Spleen (tissue), 11 donors: Measurements from ENCODE around the gene APBA3. TPM values are rescaled to one million over a fixed set of nuclear protein-coding genes. Genes with fewer than 3 reads are reported as not detected.

Experiments
- DNase-seq: peaks from one replicate; pipeline ENCODE4 v3.0.0-alpha.2; 2020
- H3K27ac ChIP-seq, 8 donors: fragments of 200-600 bp; sonication (generic) in 7 of 8; 1 replicate in 4 of 8; 2 replicates in 4 of 8; pipeline versions ENCODE4 v1.5.0 to v1.8.0; 2016 to 2021; ENCODE audit warnings: inconsistent platforms in 4 of 8, mild to moderate bottlenecking in 4 of 8, moderate library complexity in 1 of 8
- H3K27me3 ChIP-seq, 7 donors: fragments of 200-600 bp; sonication (generic) in 6 of 7; replicated peaks in 1 of 7; 1 replicate in 4 of 7; 2 replicates in 3 of 7; pipeline versions ENCODE4 v1.5.0 to v1.8.0; 2016 to 2021; ENCODE audit warnings: inconsistent platforms in 3 of 7, mild to moderate bottlenecking in 1 of 7
- H3K36me3 ChIP-seq, 6 donors: fragments of 200-600 bp; sonication (generic) in 5 of 6; 1 replicate in 4 of 6; 2 replicates in 2 of 6; pipeline versions ENCODE4 v1.5.0 to v1.8.0; 2016 to 2021; ENCODE audit warnings: inconsistent platforms in 2 of 6
- H3K4me1 ChIP-seq, 6 donors: fragments of 200-600 bp; sonication (generic) in 5 of 6; 1 replicate in 3 of 6; 2 replicates in 3 of 6; pipeline versions ENCODE4 v1.5.0 to v1.8.0; 2016 to 2021; ENCODE audit warnings: inconsistent platforms in 3 of 6
- H3K4me3 ChIP-seq, 8 donors: fragments of 200-600 bp; sonication (generic) in 7 of 8; 1 replicate in 4 of 8; 2 replicates in 4 of 8; pipeline versions ENCODE4 v1.5.0 to v1.8.0; 2016 to 2021; ENCODE audit warnings: inconsistent platforms in 4 of 8, mild to moderate bottlenecking in 4 of 8, moderate library complexity in 2 of 8
- H3K9me3 ChIP-seq, 8 donors: fragments of 200-600 bp; sonication (generic) in 7 of 8; 1 replicate in 4 of 8; 2 replicates in 4 of 8; pipeline versions ENCODE4 v1.5.0 to v1.8.0; 2016 to 2021; ENCODE audit warnings: inconsistent platforms in 4 of 8
- CTCF ChIP-seq, 11 experiments: fragments of 200-600 bp in 7 of 11; fragments of 450-650 bp in 4 of 11; sonication (generic) in 4 of 11; IDR thresholded peaks in 8 of 11; conservative IDR thresholded peaks in 3 of 11; 1 replicate in 7 of 11; 2 replicates in 4 of 11; pipeline versions ENCODE4 v1.4.0 to v1.8.0; 2016 to 2021; ENCODE audit warnings: antibody characterized with exemption in 11 of 11, inconsistent platforms in 4 of 11, mild to moderate bottlenecking in 1 of 11
- POLR2A ChIP-seq, 3 donors: fragments of 450-650 bp; IDR thresholded peaks; one replicate each; pipeline ENCODE4 v1.5.1; 2017; ENCODE audit warnings: antibody characterized with exemption in 3 of 3, mild to moderate bottlenecking in 1 of 3
- POLR2AphosphoS5 ChIP-seq, 3 donors: sonication (generic); formaldehyde crosslinking; IDR thresholded peaks; one replicate each; pipeline ENCODE4 v1.5.1; 2017; ENCODE audit warnings: antibody characterized with exemption in 3 of 3
- WGBS, 5 donors: extraction: QIAGEN DNeasy Blood & Tissue Kit in 3 of 5; methylation state at CpG; one replicate each; pipeline versions ENCODE4 v1.1.5 to v1.1.7; 2013 to 2018; 5-methylcytosine and 5-hydroxymethylcytosine counted together
- intact Hi-C: fragments of 100-400 bp; cut with DNase I; formaldehyde crosslinking; loops from one replicate; pipeline ENCODE4 v1.15.0; 2023; ENCODE audit warnings: low total_unique reads
- polyA plus RNA-seq, 3 donors: library from polyadenylated mRNA; stranded (reverse); fragments of 200-250 nt; gene quantifications; one replicate each; pipeline ENCODE4 v1.2.1, GENCODE V29; 2013
- total RNA-seq, 7 donors: library from RNA; depleted of rRNA in 3 of 7; stranded (reverse); fragments of >200 nt in 3 of 7; fragmentation: NEBNext Ultra II Directional in 4 of 7; extraction: Animal tissue kit (Norgen Biotek cat#: 25700) in 4 of 7; gene quantifications; one replicate each; pipeline versions ENCODE4 v1.1.0 to v1.2.1, GENCODE V29; 2016 to 2021
- donor health status: healthy with polysubstance abuse.
- donor health status: DM: no; HTN: no; CAD: no; lungs with moderate emphysema.
- donor health status: DM: no; HTN: no; CAD: no.
- donor health status: Bipolar disorder and iron deficiency.
- donor health status: healthy.
- donor health status: DM: no; HTN: no; CAD: no.
- donor health status: DM: yes; HTN: yes; CAD: no.

The APBA3 gene
- total and polyA plus RNA-seq, 10 donors: 17.1 to 37.1 (median 31.9) TPM

GRCh38 chr19:3730457-3730958, 31.0 kb downstream of the APBA3 start:
- no peak for DNase-seq

GRCh38 chr19:3725640-3726310, 35.7 kb downstream of the APBA3 start:
- no peak overlapping the region for H3K27ac ChIP-seq
- intact Hi-C loops: no loop called here
- no peak overlapping the region for H3K4me3 ChIP-seq
- peaks cover 0 to 53% (median 26%) of the 10 kb centered on the region in 7 donors for H3K27me3 ChIP-seq
- no peaks in the 10 kb centered on the region for H3K9me3 ChIP-seq
- WGBS, 5 donors: 41 to 54% (median 46%) methylated on average over 12 to 14 of the region's 14 CpGs
- H3K36me3 ChIP-seq: no peaks in the 10 kb centered on the region
- H3K4me1 ChIP-seq: peaks cover 4 to 21% (median 16%) of the 10 kb centered on the region in 6 donors
- no peak for DNase-seq
- no peak for TF ChIP-seq CTCF (IDR thresholded peaks at IDR 0.05 in 8 of 11, conservative IDR thresholded peaks at IDR 0.05 in 3 of 11)
- TF ChIP-seq POLR2AphosphoS5 (IDR thresholded peaks at IDR 0.05): no peak

More at GRCh38 chr19:3730457-3730958, 31.0 kb downstream of the APBA3 start:
- Histone ChIP-seq H3K4me1 (no peaks in the 10 kb centered on the region), H3K36me3 (peaks cover 0 to 3% (median 0%) of the 10 kb centered on the region in 6 donors), H3K4me3 (no peak overlapping the region), H3K9me3 (no peaks in the 10 kb centered on the region), H3K27me3 (peaks cover 0 to 9% (median 0%) of the 10 kb centered on the region in 7 donors), H3K27ac (no peak overlapping the region)
- intact Hi-C loops: no loop called here
- 93 to 96% (median 94%) methylated on average over 30 to 32 of the region's 32 CpGs for WGBS, 5 donors
- TF ChIP-seq CTCF (IDR thresholded peaks at IDR 0.05 in 8 of 11, conservative IDR thresholded peaks at IDR 0.05 in 3 of 11) (no peak), POLR2A (IDR thresholded peaks at IDR 0.05) (no peak), POLR2AphosphoS5 (IDR thresholded peaks at IDR 0.05) (no peak)

GRCh38 chr19:3725121-3725520, 36.4 kb downstream of the APBA3 start:
- TF ChIP-seq POLR2AphosphoS5 (IDR thresholded peaks at IDR 0.05) (no peak), POLR2A (IDR thresholded peaks at IDR 0.05) (no peak), CTCF (IDR thresholded peaks at IDR 0.05 in 8 of 11, conservative IDR thresholded peaks at IDR 0.05 in 3 of 11) (no peak)

GRCh38 chr19:3723883-3724282, 37.6 kb downstream of the APBA3 start:
- Histone ChIP-seq H3K4me1 (peaks cover 4 to 31% (median 23%) of the 10 kb centered on the region in 6 donors), H3K4me3 (no peak overlapping the region), H3K36me3 (no peaks in the 10 kb centered on the region), H3K9me3 (no peaks in the 10 kb centered on the region), H3K27me3 (peaks cover 0 to 72% (median 39%) of the 10 kb centered on the region in 7 donors), H3K27ac (no peak overlapping the region)
- TF ChIP-seq POLR2AphosphoS5 (IDR thresholded peaks at IDR 0.05) (no peak), CTCF (IDR thresholded peaks at IDR 0.05 in 8 of 11, conservative IDR thresholded peaks at IDR 0.05 in 3 of 11) (no peak), POLR2A (IDR thresholded peaks at IDR 0.05) (no peak)
- WGBS, 5 donors: 48 to 69% (median 52%) methylated on average over 8 of the region's 8 CpGs
- intact Hi-C loops: no loop called here
- DNase-seq: no peak

More at GRCh38 chr19:3725121-3725520, 36.4 kb downstream of the APBA3 start:
- Histone ChIP-seq H3K4me1 (peaks cover 4 to 26% (median 23%) of the 10 kb centered on the region in 6 donors), H3K27me3 (peaks cover 0 to 59% (median 32%) of the 10 kb centered on the region in 7 donors), H3K9me3 (no peaks in the 10 kb centered on the region), H3K27ac (no peak overlapping the region), H3K36me3 (no peaks in the 10 kb centered on the region), H3K4me3 (no peak overlapping the region)
- 60 to 70% (median 63%) methylated on average over 3 of the region's 3 CpGs for WGBS, 5 donors
- intact Hi-C loops: no loop called here
- no peak for DNase-seq
